Fibroblast of peridontal ligament (primary cell): Measurements from ENCODE around the gene CCR2.
"Not testable (repeated sequence)": the region's sequence is repeated elsewhere in the genome, so short reads cannot be mapped to it uniquely, and the experiment has no call there.

Experiments used
- DNase-seq: peaks from one replicate; pipeline ENCODE4 v3.0.0-alpha.2; 2010; ENCODE audit errors: extremely low read depth

The CCR2 gene

GRCh38 chr3:46402902-46403301 is 49.0 kb downstream of the CCR2 start:
- DNase-seq, result not testable (repeated sequence)

DNA sequence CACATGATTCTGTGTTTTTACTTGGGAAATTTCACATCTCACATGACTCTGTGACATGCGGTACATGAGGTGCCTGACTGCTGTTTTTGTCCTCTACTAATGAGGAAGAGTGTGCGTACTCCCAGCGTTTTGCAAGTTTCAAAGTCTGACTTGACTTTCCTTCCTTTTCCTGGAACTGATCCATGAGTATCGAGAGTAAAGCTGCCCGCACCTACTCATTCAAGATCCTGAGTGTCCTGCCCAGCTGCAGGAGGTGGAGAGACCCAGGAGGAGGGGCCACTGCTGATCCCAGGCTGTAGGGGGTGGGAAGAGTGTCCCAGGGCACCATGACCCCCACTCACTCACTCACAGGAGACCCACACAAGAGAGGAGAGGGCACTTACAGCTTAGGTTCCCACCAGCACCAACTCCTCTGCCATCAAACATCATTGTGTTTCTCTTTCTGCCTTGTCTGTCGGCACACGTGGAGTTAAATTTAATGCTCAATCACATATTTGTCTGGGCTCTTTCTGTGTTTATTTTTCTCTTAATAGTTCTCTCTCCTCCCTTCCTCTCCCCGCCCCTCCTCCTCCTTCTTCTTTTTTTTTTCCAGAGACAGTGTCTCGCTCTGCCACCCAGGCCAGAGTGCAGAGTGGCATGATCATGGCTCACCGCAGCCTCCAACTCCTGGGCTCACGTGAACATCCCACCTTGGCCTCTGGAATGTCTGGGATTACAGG is 51.5 kb downstream of the CCR2 start:
- DNase-seq, result no peak

GRCh38 chr3:46406443-46406787 is 52.5 kb downstream of the CCR2 start:
- DNase-seq, result no peak

GRCh38 chr3:46406788-46407611 is 53.1 kb downstream of the CCR2 start, which contains the start of the genes CCR5AS and CCRL2:
Gene CCR5AS, minus strand, starts transcription at chr3:46407066.
Gene CCRL2, plus strand, starts transcription at chr3:46407259. Its CDS starts 821 bp downstream, at chr3:46408080.
- peak; percentile 67 for DNase-seq

DNA sequence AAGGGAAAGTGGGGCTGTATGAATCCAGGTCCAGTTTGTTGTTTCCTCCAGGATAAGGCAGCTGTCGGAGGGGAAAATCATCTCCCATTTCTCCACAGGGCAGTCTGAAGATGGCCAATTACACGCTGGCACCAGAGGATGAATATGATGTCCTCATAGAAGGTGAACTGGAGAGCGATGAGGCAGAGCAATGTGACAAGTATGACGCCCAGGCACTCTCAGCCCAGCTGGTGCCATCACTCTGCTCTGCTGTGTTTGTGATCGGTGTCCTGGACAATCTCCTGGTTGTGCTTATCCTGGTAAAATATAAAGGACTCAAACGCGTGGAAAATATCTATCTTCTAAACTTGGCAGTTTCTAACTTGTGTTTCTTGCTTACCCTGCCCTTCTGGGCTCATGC is 54.1 kb downstream of the CCR2 start:
- no peak for DNase-seq

DNA sequence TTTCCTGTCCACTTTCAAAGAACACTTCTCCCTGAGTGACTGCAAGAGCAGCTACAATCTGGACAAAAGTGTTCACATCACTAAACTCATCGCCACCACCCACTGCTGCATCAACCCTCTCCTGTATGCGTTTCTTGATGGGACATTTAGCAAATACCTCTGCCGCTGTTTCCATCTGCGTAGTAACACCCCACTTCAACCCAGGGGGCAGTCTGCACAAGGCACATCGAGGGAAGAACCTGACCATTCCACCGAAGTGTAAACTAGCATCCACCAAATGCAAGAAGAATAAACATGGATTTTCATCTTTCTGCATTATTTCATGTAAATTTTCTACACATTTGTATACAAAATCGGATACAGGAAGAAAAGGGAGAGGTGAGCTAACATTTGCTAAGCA is 54.9 kb downstream of the CCR2 start:
- DNase-seq, result no peak

GRCh38 chr3:46409739-46410489 is 56.0 kb downstream of the CCR2 start:
- no peak for DNase-seq
